Lung (tissue), 12 donors: ENCODE measurements around the gene EXOC3L4. TPM values are rescaled to one million over a fixed set of nuclear protein-coding genes. Genes with fewer than 3 reads are reported as not detected.

Experiments used
- ATAC-seq: fragments of 200-7000 bp; cut with Tn5 transposase; one replicate; pipeline ENCODE4 v1.9.1; 2020; ENCODE audit warnings: moderate number of reproducible peaks; ENCODE audit not compliant: insufficient read depth, low FRiP score
- DNase-seq, 3 donors: peaks; one replicate each; pipeline ENCODE4 v3.0.0-alpha.2; 2013 to 2017
- H3K27ac ChIP-seq, 2 donors: one replicate each; pipeline ENCODE4 v1.5.1; 2013; ENCODE audit warnings: mild to moderate bottlenecking in 2 of 2, moderate library complexity in 2 of 2, control low read depth in 1 of 2, inconsistent platforms in 1 of 2, low read depth in 1 of 2, low read length in 1 of 2
- H3K27me3 ChIP-seq, 3 donors: one replicate each; pipeline ENCODE4 v1.5.1; 2013; ENCODE audit warnings: low read length in 2 of 3; ENCODE audit not compliant: control insufficient read depth in 3 of 3, insufficient read depth in 3 of 3
- H3K36me3 ChIP-seq, 4 donors: one replicate each; pipeline ENCODE4 v1.5.1; 2013; ENCODE audit warnings: low read length in 4 of 4, mild to moderate bottlenecking in 1 of 4, moderate library complexity in 1 of 4; ENCODE audit not compliant: control insufficient read depth in 4 of 4, insufficient read depth in 4 of 4
- H3K4me1 ChIP-seq, 5 donors: one replicate each; pipeline ENCODE4 v1.5.1; 2013; ENCODE audit warnings: low read length in 5 of 5, mild to moderate bottlenecking in 2 of 5, moderate library complexity in 1 of 5; ENCODE audit not compliant: control insufficient read depth in 5 of 5, insufficient read depth in 5 of 5
- H3K4me3 ChIP-seq: one replicate; pipeline ENCODE4 v1.5.1; 2013; ENCODE audit warnings: mild to moderate bottlenecking, control low read depth, moderate library complexity
- H3K9ac ChIP-seq, 2 donors: one replicate each; pipeline ENCODE4 v1.5.1; 2013; ENCODE audit warnings: low read length in 2 of 2, control low read depth in 1 of 2; ENCODE audit not compliant: insufficient read depth in 1 of 2
- H3K9me3 ChIP-seq, 4 donors: one replicate each; pipeline ENCODE4 v1.5.1; 2013; ENCODE audit warnings: low read length in 3 of 4, mild to moderate bottlenecking in 1 of 4, moderate library complexity in 1 of 4; ENCODE audit not compliant: control insufficient read depth in 4 of 4, insufficient read depth in 3 of 4
- CTCF ChIP-seq: IDR thresholded peaks from 2 replicates; pipeline ENCODE4 v1.5.1; 2012; ENCODE audit warnings: mild to moderate bottlenecking; ENCODE audit errors: control extremely low read depth, extremely low read depth
- WGBS, 2 donors: extraction: QIAGEN DNeasy Blood & Tissue Kit; methylation state at CpG; one replicate each; pipeline ENCODE4 v1.1.7; 2013; 5-methylcytosine and 5-hydroxymethylcytosine counted together
- polyA plus RNA-seq, 2 donors: library from polyadenylated mRNA; stranded (reverse); fragments of 200-250 nt; gene quantifications; one replicate each; pipeline ENCODE4 v1.2.1, GENCODE V29; 2013
- total RNA-seq, 2 donors: library from RNA; depleted of rRNA in 1 of 2; stranded (reverse); fragments of >200 nt in 1 of 2; gene quantifications; one replicate each; pipeline ENCODE4 v1.2.1, GENCODE V29; 2014 to 2021
- donor health status: control.
- donor health status: control.
- donor health status: Bipolar disorder and iron deficiency.
- donor health status: healthy.
- donor health status: DM: yes; HTN: yes; CAD: no.

The EXOC3L4 gene
- total and polyA plus RNA-seq, 4 donors: 3.0 to 4.6 (median 3.8) TPM

GRCh38 chr14:103105580-103106150 is 11.1 kb downstream of the EXOC3L4 start:
- peaks cover 0 to 38% (median 15%) of the 10 kb centered on the region in 5 donors for H3K4me1 ChIP-seq
- no peak for TF ChIP-seq CTCF
- no peak overlapping the region for H3K4me3 ChIP-seq
- H3K9ac ChIP-seq: no peak overlapping the region
- no peaks in the 10 kb centered on the region for H3K36me3 ChIP-seq
- H3K27me3 ChIP-seq: peaks cover 0 to 29% (median 13%) of the 10 kb centered on the region in 3 donors
- 55 to 65% methylated on average over 9 of the region's 9 CpGs for WGBS, 2 donors
- peaks cover 0 to 4% (median 0%) of the 10 kb centered on the region in 4 donors for H3K9me3 ChIP-seq
- DNase-seq (no peak), ATAC-seq (no peak)
- H3K27ac ChIP-seq: no peak overlapping the region

DNA sequence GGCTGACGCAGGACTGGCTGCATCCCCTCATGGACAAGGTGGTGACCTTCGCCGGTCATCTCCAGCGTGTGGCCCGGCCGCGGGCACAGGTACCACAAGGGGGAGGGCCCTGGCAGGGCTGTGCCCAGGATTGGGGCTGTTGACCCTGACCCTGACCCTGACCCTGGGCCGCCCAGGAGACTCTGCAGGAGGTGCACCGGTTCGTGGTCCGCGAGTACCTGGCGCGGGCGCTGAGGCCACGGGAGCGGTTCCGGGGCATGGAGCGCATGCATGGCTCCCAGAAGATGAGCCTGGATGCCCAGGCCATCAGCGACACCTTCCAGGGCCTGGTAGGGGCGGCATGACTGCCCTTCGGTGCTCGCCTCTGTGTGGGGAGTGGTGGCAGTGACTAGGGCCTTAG is 12.9 kb downstream of the EXOC3L4 start:
- Histone ChIP-seq H3K9me3 (peaks cover 0 to 3% (median 0%) of the 10 kb centered on the region in 4 donors), H3K27ac (no peak overlapping the region), H3K36me3 (no peaks in the 10 kb centered on the region), H3K27me3 (peaks cover 0 to 25% (median 13%) of the 10 kb centered on the region in 3 donors), H3K9ac (no peak overlapping the region), H3K4me1 (peaks cover 0 to 42% (median 13%) of the 10 kb centered on the region in 5 donors), H3K4me3 (no peak overlapping the region)
- no peak for TF ChIP-seq CTCF
- DNase-seq (no peak), ATAC-seq (no peak)
- 95 to 96% methylated on average over 23 of the region's 23 CpGs for WGBS, 2 donors

- no peak overlapping the region for H3K27ac ChIP-seq
- DNase-seq: no peak
These were observed 13.6 kb downstream of the EXOC3L4 start for GRCh38 chr14:103107941-103108748.

More at GRCh38 chr14:103107941-103108748, 13.6 kb downstream of the EXOC3L4 start:
- no peak for ATAC-seq
- no peak overlapping the region for H3K4me3 ChIP-seq
- peaks cover 0 to 38% (median 11%) of the 10 kb centered on the region in 5 donors for H3K4me1 ChIP-seq
- no peak for TF ChIP-seq CTCF
- peaks cover 0 to 18% (median 7%) of the 10 kb centered on the region in 3 donors for H3K27me3 ChIP-seq
- no peaks in the 10 kb centered on the region for H3K36me3 ChIP-seq
- no peaks in the 10 kb centered on the region for H3K9me3 ChIP-seq
- whole genome bisulfite sequencing, 2 donors: 89% methylated on average over 26 to 28 of the region's 28 CpGs
- no peak overlapping the region for H3K9ac ChIP-seq
